ENCODE data around the gene SCAF1. TPM values are rescaled to one million over a fixed set of nuclear protein-coding genes. Genes with fewer than 3 reads are reported as not detected.

SCAF1 gene
- total and polyA plus RNA-seq, 2 of the 13 experiments (the other 11 are each of a cell fraction or from before 2014, with no cell fraction given), result 3.3 to 6.1 TPM

DNA sequence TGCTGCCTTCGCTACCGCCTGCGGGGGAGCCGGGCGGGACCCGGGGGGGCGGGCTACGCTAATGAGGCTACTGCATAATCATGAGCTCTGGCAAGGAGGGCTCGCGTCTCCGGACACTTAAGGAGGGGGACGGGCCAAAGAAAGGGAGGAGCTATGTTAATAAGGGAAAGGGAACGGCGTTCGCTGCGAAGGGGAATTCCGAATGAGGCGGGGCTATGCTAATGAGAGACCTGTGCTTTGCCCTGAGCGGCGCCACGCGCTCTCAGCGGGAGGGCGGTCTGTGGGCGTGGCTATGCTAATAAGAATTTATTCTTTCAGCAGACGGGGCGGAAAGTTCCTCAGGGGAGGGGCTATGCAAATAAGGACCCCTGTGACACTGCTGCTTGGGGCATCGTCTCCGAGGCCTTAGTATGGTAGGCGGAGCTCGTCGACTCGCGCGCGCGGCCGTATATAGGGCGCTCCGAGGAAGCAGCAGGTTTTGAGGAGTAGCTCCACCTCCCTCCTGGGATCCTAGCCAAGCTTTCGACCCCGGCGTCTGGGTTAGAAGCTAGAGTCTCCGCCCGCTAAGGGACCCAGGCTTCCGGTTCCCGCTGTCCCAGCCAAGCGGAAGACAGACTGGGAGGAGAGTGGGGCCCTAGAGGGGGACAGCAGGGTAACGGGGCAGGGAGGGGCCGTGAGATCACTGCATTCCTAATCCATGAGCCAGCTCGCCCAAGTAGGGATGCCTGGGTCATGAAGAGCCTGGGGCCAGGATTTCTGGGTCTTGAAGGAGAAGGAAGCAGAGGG, 1.7 kb upstream of the SCAF1 start, which contains the start of gene RRAS (continued):
- no peak for TF ChIP-seq ZNF773 (CRISPR knock-in tag; IDR thresholded peaks at IDR 0.05; ENCODE audit: borderline replicate concordance)
- TF ChIP-seq ZIK1 (CRISPR knock-in tag; IDR thresholded peaks at IDR 0.05; ENCODE audit: borderline replicate concordance, low read depth), result no peak
- peak; percentile 84; the same call in 1 of the 2 replicates for TF ChIP-seq ZMAT3 (CRISPR knock-in tag; conservative IDR thresholded peaks at IDR 0.05)
- TF ChIP-seq ZNF501 (CRISPR knock-in tag; IDR thresholded peaks at IDR 0.05), result peak; percentile 78; the same call in 1 of the 2 replicates
- 0 out of 2 replicates have a peak, but pooled peaks have one; percentile 37 for TF ChIP-seq POGZ (CRISPR knock-in tag; IDR thresholded peaks at IDR 0.05)
- no peak for TF ChIP-seq ZFP37 (CRISPR knock-in tag; IDR thresholded peaks at IDR 0.05; ENCODE audit: borderline replicate concordance)
- TF ChIP-seq, protein P1, sequence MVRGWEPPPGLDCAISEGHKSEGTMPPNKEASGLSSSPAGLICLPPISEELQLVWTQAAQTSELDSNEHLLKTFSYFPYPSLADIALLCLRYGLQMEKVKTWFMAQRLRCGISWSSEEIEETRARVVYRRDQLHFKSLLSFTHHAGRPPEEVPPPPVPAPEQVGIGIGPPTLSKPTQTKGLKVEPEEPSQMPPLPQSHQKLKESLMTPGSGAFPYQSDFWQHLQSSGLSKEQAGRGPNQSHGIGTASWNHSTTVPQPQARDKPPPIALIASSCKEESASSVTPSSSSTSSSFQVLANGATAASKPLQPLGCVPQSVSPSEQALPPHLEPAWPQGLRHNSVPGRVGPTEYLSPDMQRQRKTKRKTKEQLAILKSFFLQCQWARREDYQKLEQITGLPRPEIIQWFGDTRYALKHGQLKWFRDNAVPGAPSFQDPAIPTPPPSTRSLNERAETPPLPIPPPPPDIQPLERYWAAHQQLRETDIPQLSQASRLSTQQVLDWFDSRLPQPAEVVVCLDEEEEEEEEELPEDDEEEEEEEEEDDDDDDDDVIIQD (CRISPR knock-in tag; IDR thresholded peaks at IDR 0.05; ENCODE audit: low read depth), result peak; percentile 43; the same call in 1 of the 2 replicates
- peak; percentile 76 for TF ChIP-seq RARA (CRISPR knock-in tag; IDR thresholded peaks at IDR 0.05)
- peak; percentile 96 for TF ChIP-seq THAP11 (CRISPR knock-in tag; IDR thresholded peaks at IDR 0.05)
- peak; percentile 48; the same call in 1 of the 2 replicates for TF ChIP-seq HCFC1 (IDR thresholded peaks at IDR 0.05; ENCODE audit: low read depth, low read length)
- TF ChIP-seq HDAC2 (CRISPR knock-in tag; IDR thresholded peaks at IDR 0.05), result peak; percentile 71; the same call in 1 of the 2 replicates
- 0 out of 2 replicates have a peak, but pooled peaks have one; percentile 14 for TF ChIP-seq AKAP8 (CRISPR knock-in tag; IDR thresholded peaks at IDR 0.05)
- 0 out of 2 replicates have a peak, but pooled peaks have one; percentile 39 for TF ChIP-seq ZNF710 (CRISPR knock-in tag; IDR thresholded peaks at IDR 0.05; ENCODE audit: borderline replicate concordance)
- no peak for TF ChIP-seq EEA1 (CRISPR knock-in tag; IDR thresholded peaks at IDR 0.05; ENCODE audit: borderline replicate concordance)
- no peak for TF ChIP-seq ZNF768 (CRISPR knock-in tag; IDR thresholded peaks at IDR 0.05)
- peak; percentile 70 for TF ChIP-seq GATAD1 (CRISPR knock-in tag; IDR thresholded peaks at IDR 0.05)
- TF ChIP-seq HOXA5 (CRISPR knock-in tag; IDR thresholded peaks at IDR 0.05), result peak; percentile 48; the same call in 1 of the 2 replicates
- peak; percentile 64 for TF ChIP-seq MNT (IDR thresholded peaks at IDR 0.05)
- TF ChIP-seq MYNN (CRISPR knock-in tag; IDR thresholded peaks at IDR 0.05; ENCODE audit: low read depth), result no peak
- peak in 1 of 2 experiments; percentile 72; a peak in 2 of 4 replicates for TF ChIP-seq HMGXB4 (CRISPR knock-in tag; IDR thresholded peaks at IDR 0.05; ENCODE audit: borderline replicate concordance in 1 of 2, low read depth in 1 of 2)
- peak; percentile 73 for TF ChIP-seq HNRNPLL (IDR thresholded peaks at IDR 0.05; ENCODE audit: low read depth, low read length, poor library complexity, severe bottlenecking)
- TF ChIP-seq ZNF703 (CRISPR knock-in tag; IDR thresholded peaks at IDR 0.05; ENCODE audit: borderline replicate concordance), result no peak
- no peak for TF ChIP-seq TBP (CRISPR knock-in tag; IDR thresholded peaks at IDR 0.05)

Data from HepG2 (cell line).